ENCODE results near the gene RFX7.

- TF ChIP-seq EP300 (IDR thresholded peaks at IDR 0.05; ENCODE audit: borderline replicate concordance) (no peak), YY1 (IDR thresholded peaks at IDR 0.05; ENCODE audit: low read depth) (no peak)
Measured at GRCh38 chr15:56098195-56098863, 145.3 kb downstream of the RFX7 start.

Data from Ishikawa (cell line).